Fibroblast of villous mesenchyme (primary cell): ENCODE data around the gene MIEF1. TPM values are rescaled to one million over a fixed set of nuclear protein-coding genes. Genes with fewer than 3 reads are reported as not detected.
A peak's percentile ranks its signal among the peaks of the same experiment; 100 is the strongest.

ENCODE experiments used
- DNase-seq: peaks from one replicate; pipeline ENCODE4 v3.0.0-alpha.2; 2010; ENCODE audit warnings: low read depth
- H3K4me3 ChIP-seq: 2 replicates; pipeline ENCODE4 v1.5.1; 2011; ENCODE audit warnings: low read depth, mild to moderate bottlenecking, low read length
- CTCF ChIP-seq: IDR thresholded peaks from 2 replicates; pipeline ENCODE4 v1.5.1; 2012; ENCODE audit warnings: low read depth, mild to moderate bottlenecking, low read length; ENCODE audit not compliant: insufficient read depth
- total RNA-seq: library from RNA; depleted of rRNA; stranded (reverse); fragments of >200 nt; gene quantifications from 2 replicates; pipeline ENCODE4 v1.2.3, GENCODE V29; 2012

The MIEF1 gene
- total RNA-seq, 1 donor, result 32.8 TPM

GRCh38 chr22:39558950-39559349 lies 56.9 kb downstream of the MIEF1 start:
- H3K4me3 ChIP-seq, result no peak overlapping the region
- DNase-seq, result no peak
- no peak for TF ChIP-seq CTCF

GRCh38 chr22:39559456-39560105 lies 57.5 kb downstream of the MIEF1 start:
- peak; percentile 44 for TF ChIP-seq CTCF
- DNase-seq, result no peak
- H3K4me3 ChIP-seq, result no peak overlapping the region

- H3K4me3 ChIP-seq, result no peak overlapping the region
- no peak for DNase-seq
- TF ChIP-seq CTCF, result no peak
Observed at GRCh38 chr22:39560127-39560526, 58.0 kb downstream of the MIEF1 start.

- no peak overlapping the region for H3K4me3 ChIP-seq
- TF ChIP-seq CTCF, result no peak
- DNase-seq, result no peak
Observed at GRCh38 chr22:39562839-39563489, 60.9 kb downstream of the MIEF1 start.

GRCh38 chr22:39563571-39564428 lies 61.7 kb downstream of the MIEF1 start:
- DNase-seq, result no peak
- no peak for TF ChIP-seq CTCF
- H3K4me3 ChIP-seq, result no peak overlapping the region

- TF ChIP-seq CTCF, result no peak
- no peak for DNase-seq
Observed at GRCh38 chr22:39565414-39565944, 63.4 kb downstream of the MIEF1 start.

More at GRCh38 chr22:39565414-39565944, 63.4 kb downstream of the MIEF1 start:
- no peak overlapping the region for H3K4me3 ChIP-seq
